Measurements from ENCODE around the gene WHRN.

The WHRN gene

DNA sequence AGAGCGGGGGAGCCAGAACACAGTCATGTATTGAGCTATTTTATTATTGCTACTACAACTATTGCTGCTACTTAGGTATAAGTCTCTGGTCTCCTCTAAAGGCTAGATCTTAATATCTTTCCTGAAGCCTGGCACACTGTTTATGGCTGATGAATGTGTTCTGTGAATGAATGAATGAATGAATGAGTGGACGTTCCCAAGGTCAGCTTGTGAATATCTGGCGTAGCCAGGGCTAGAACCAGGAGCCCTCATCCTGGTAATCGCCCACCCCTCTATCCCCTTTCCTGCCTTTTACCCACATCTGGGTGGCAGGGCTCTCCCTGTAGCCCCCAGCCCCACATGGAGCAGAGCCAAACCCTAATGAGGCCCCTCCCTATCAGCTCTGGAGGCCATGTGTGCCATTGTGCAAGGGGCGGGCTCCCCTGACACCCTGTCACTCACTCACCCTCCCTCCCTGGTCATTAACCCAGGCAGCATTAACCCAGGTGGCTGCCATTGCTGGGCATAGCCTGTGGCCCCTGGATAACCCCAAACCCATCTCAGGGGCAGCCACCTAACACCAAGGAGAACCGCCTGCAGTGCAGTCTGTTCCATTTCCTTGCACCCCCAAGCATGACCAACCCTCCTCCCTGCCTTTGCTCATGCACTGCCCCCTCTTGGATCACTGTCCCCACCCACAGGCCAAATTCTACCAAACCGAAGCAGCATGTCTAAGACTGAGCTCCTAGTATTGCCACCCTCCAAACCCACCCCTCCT is 115.5 kb downstream of the WHRN start:
- ChIA-PET POLR2A (no interaction called here), CTCF (interaction anchor here (1.4 to 2.5 kb wide), 3 partner anchors 16 to 272 kb away, joined by 3 to 8 read pairs (median 6); no protein-coding TSS in a partner anchor)
- no peak overlapping the region for H3K4me3 ChIP-seq (ENCODE audit: low read depth, low read length)
- TF ChIP-seq, protein P1, sequence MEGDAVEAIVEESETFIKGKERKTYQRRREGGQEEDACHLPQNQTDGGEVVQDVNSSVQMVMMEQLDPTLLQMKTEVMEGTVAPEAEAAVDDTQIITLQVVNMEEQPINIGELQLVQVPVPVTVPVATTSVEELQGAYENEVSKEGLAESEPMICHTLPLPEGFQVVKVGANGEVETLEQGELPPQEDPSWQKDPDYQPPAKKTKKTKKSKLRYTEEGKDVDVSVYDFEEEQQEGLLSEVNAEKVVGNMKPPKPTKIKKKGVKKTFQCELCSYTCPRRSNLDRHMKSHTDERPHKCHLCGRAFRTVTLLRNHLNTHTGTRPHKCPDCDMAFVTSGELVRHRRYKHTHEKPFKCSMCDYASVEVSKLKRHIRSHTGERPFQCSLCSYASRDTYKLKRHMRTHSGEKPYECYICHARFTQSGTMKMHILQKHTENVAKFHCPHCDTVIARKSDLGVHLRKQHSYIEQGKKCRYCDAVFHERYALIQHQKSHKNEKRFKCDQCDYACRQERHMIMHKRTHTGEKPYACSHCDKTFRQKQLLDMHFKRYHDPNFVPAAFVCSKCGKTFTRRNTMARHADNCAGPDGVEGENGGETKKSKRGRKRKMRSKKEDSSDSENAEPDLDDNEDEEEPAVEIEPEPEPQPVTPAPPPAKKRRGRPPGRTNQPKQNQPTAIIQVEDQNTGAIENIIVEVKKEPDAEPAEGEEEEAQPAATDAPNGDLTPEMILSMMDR (IDR thresholded peaks at IDR 0.05; ENCODE audit: insufficient read depth, low read length, missing control alignments), result no peak
- no peak for DNase-seq (ENCODE audit: low read depth, low spot score)

DNA sequence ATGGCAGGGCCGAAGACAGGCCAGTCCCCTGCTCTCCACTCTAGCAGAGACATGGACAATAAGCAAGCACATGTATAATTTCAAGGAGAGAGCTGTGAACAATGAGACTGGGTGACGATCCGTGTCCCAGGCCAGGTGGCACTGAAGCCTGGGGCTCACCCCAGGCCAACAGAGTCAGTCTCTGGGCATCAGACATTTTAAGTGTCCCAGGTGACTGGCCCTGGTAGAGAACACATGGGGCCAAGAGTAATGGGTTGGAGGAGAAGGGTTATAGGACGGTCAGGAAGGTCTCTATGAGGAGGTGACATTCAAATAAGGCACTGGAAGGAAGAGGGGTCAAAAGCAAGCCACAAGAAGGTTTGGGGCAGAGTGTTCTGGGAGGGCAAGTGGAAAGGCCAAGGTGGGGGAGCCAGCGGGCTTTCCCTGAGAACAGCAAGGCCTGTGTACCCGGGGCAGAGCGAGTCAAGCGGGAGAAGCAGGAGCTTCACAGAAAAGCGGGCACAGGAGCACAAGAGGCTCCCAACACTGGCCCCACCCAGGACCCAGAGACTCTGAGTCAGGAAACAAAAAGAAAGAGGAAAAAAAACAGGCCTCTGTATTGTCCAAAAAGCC is 116.4 kb downstream of the WHRN start:
- ChIA-PET CTCF (interaction anchor here (1.5 to 2.5 kb wide), 2 partner anchors 17 to 273 kb away, joined by 3 to 8 read pairs; no protein-coding TSS in a partner anchor), POLR2A (interaction anchor here (1.3 kb wide), 1 partner anchor 9 kb away, joined by 3 read pairs; no protein-coding TSS in a partner anchor)
- DNase-seq (ENCODE audit: low read depth, low spot score), result no peak
- H3K4me3 ChIP-seq (ENCODE audit: low read depth, low read length), result no peak overlapping the region
- TF ChIP-seq, protein P1 (IDR thresholded peaks at IDR 0.05; ENCODE audit: insufficient read depth, low read length, missing control alignments), result no peak

DNA sequence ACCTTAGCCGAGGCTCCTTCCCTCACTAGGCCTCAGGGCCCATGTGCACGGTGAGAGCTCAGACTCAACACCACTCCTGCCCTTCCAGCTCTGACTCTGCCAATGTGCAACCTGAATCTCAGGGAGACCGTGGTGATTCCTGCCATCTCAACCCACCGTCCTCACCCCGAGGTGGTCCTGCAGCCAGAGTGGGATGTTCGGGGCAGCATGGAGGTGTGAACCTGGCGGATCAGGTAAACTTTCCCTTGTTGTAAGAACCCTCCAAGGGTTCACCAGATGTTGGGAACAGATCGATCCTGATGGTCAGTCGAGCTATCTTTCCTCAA is 117.0 kb downstream of the WHRN start:
- CTCF ChIA-PET, result interaction anchor here (0.7 to 2.5 kb wide), 4 partner anchors 9 to 273 kb away, joined by 3 to 10 read pairs (median 6); no protein-coding TSS in a partner anchor

DNA sequence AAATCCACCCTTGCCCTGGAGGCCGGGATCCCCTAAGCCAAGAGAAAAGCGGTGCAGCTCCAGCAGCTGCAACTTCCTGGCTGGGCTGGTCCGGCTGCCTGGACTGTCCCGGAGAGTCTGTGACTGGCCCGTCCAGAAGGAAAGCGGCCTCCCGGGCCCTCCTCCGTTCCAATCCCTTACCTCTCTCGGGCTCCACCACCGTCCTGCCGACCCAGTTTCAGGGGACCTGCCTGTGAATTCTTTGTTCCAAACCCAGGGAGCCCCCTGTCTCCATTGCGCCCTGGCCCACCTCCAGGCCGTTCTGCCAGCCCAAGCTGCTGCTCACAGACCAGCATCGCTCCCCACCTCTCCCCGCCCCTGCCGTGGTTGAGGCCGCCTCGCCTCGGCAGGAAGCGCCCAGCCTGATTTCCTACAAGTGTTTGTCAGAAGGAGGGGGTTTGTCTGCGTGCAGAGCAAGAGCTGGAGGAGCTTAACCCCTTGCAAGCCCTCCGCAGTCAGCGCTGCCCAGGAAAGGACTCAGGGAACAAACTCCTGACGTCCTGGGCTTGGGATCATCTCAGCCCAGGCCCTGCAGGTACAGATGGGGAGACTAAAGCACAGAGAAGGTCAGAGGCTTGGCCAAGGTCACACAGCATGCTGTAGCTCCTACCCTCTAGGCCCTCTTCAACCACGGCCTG is 117.5 kb downstream of the WHRN start, which contains the start of gene AKNA:
AKNA (minus strand) TSS at position 303 of the 677 bp plus-strand sequence. CDS start 6,649 bp downstream, outside the sequence.
- DNase-seq (ENCODE audit: low read depth, low spot score), result no peak
- POLR2A ChIA-PET, result interaction anchor here (1.3 to 1.6 kb wide), 3 partner anchors 9 to 18 kb away, joined by 3 read pairs; no protein-coding TSS in a partner anchor
- peak within 1 kb of the TSS; percentile 61 for H3K4me3 ChIP-seq (ENCODE audit: low read depth, low read length)

More for the DNA sequence above, 117.0 kb downstream of the WHRN start:
- TF ChIP-seq, protein P1 (IDR thresholded peaks at IDR 0.05; ENCODE audit: insufficient read depth, low read length, missing control alignments), result no peak
- POLR2A ChIA-PET, result interaction anchor here (1.3 to 1.4 kb wide), 2 partner anchors 8 to 10 kb away, joined by 3 read pairs; no protein-coding TSS in a partner anchor
- DNase-seq (ENCODE audit: low read depth, low spot score), result no peak
- H3K4me3 ChIP-seq (ENCODE audit: low read depth, low read length), result peak overlapping the region; percentile 61

DNA sequence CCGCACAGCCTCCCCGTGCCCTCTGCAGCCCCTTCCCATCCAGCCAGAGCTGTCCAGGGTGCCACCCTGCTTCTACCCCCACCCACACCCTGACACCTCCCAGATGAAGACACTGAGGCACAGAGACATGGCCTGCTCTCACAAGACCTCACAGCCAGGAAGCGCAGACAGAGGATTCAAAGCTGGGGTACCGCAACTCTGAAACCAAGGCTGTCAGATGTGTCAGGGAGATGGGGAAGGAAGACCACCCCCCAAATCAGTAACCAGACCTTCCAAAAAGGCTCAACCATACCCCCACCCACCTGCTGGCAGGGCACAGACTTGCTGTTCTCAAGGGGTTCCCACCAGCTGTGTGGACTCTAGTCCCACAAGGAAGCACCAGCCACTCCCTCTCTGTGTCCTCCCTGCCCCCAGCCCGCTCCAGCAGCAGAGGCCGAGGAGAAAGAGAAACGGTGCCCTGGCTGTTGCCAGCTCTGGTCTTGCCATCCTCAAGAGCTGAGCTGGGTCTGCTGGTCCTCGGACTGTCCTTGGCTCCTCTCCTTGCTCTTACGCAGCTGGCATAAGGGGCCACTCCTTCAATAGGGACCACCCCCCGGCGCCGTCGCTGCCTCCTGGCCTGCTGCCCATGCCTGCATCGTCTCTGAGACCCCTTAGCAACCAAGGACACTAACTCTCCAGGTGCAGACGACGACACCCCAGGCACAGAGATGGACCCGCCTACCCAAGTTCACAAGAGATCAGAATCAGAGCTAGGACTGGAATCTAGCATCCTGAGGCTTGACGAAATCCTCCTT is 118.2 kb downstream of the WHRN start:
- TF ChIP-seq, protein P1 (IDR thresholded peaks at IDR 0.05; ENCODE audit: insufficient read depth, low read length, missing control alignments), result no peak
- H3K4me3 ChIP-seq (ENCODE audit: low read depth, low read length), result peak overlapping the region; percentile 61
- CTCF ChIA-PET, result interaction anchor here (0.6 to 3.8 kb wide), 10 partner anchors 9 to 304 kb away, joined by 3 to 10 read pairs (median 4); partner anchors contain the start of gene TEX48
- no peak for DNase-seq (ENCODE audit: low read depth, low spot score)
- POLR2A ChIA-PET, result interaction anchor here (0.6 to 1.6 kb wide), 4 partner anchors 10 to 21 kb away, joined by 3 read pairs; no protein-coding TSS in a partner anchor

More for the DNA sequence above, 117.5 kb downstream of the WHRN start, which contains the start of gene AKNA:
- TF ChIP-seq, protein P1 (IDR thresholded peaks at IDR 0.05; ENCODE audit: insufficient read depth, low read length, missing control alignments), result no peak
- CTCF ChIA-PET, result interaction anchor here (0.7 to 3.8 kb wide), 10 partner anchors 8 to 294 kb away, joined by 3 to 10 read pairs (median 4); partner anchors contain the start of gene TEX48

All from AG04449 (cell line).